HUES64 (cell line): ENCODE results near the gene EIF5AL1.
"Not testable (repeated sequence)": the region's sequence is repeated elsewhere in the genome, so short reads cannot be mapped to it uniquely, and the experiment has no call there.

Experiments used
- H3K27ac ChIP-seq: 2 replicates; pipeline ENCODE4 v1.7.0; 2013; ENCODE audit warnings: low read depth, low read length, inconsistent platforms
- H3K27me3 ChIP-seq: 2 replicates; pipeline ENCODE4 v1.6.1; 2013; ENCODE audit warnings: mild to moderate bottlenecking, low read length; ENCODE audit not compliant: insufficient read depth
- H3K36me3 ChIP-seq: 2 replicates; pipeline ENCODE4 v1.6.1; 2013; ENCODE audit warnings: mild to moderate bottlenecking, low read length; ENCODE audit not compliant: insufficient read depth
- H3K4me1 ChIP-seq: 2 replicates; pipeline ENCODE4 v1.6.1; 2013; ENCODE audit warnings: mild to moderate bottlenecking, low read length, moderate library complexity; ENCODE audit not compliant: insufficient read depth
- H3K4me3 ChIP-seq: 2 replicates; pipeline ENCODE4 v1.5.1; 2013; ENCODE audit warnings: mild to moderate bottlenecking, low read length, moderate library complexity
- H3K9ac ChIP-seq: 2 replicates; pipeline ENCODE4 v1.6.1; 2013; ENCODE audit warnings: mild to moderate bottlenecking, low read depth, low read length
- H3K9me3 ChIP-seq: 2 replicates; pipeline ENCODE4 v1.6.1; 2013; ENCODE audit warnings: low read depth, low read length; ENCODE audit not compliant: insufficient read depth
- WGBS: fragments of 150-250, 120-280 bp; methylation state at CpG from one replicate; pipeline ENCODE4 v1.1.7; 2013; ENCODE audit warnings: missing lambda C conversion rate; 5-methylcytosine and 5-hydroxymethylcytosine counted together

EIF5AL1 gene

DNA sequence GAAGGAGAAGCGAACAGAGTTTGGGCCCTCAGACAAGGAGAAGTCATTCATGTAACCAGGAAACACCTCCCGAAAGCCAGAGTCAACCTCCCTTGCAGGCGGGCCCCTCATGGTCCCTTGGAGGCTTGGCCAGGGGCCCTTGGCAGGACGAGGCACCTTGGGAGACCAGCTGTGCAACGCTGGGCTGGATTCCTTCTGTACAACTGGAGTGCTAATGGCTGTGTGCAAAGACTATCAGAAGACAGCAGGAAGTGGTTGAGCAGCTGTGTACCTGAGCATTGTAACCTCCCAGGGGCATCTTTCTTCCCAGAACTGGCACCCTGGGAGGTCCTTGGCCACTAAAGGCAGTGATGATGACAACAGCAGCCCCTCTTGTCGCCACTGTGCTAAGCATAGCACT, 9.4 kb downstream of the EIF5AL1 start:
- WGBS: 85% methylated on average over 6 of the region's 6 CpGs
- not testable (repeated sequence) for H3K27me3 ChIP-seq, H3K9ac ChIP-seq

DNA sequence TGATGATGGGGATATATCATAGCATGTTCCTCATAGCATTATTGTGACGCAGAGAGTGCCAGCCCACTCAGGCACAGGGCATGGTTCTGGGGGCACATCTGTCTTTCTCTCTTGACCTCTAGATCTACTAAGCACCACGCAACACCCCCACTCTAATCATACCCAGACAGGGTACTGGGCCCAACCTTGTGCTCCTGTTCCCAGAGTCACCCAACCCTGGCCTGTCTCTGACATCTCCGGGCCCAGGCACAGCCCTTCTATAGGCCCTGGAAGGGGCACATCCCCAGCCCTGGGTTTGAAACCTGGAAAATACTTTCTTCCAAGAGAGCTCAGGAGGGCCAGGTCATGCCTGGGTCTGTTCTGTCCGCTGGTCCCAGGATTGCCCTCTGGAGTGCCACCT, 10.1 kb downstream of the EIF5AL1 start:
- not testable (repeated sequence) for H3K9ac ChIP-seq, H3K4me3 ChIP-seq, H3K9me3 ChIP-seq, H3K27ac ChIP-seq, H3K4me1 ChIP-seq, H3K36me3 ChIP-seq, H3K27me3 ChIP-seq
- 98% methylated on average over 3 of the region's 4 CpGs for WGBS

More for the DNA sequence above, 9.4 kb downstream of the EIF5AL1 start:
- H3K4me1 ChIP-seq, H3K36me3 ChIP-seq, H3K9me3 ChIP-seq, H3K4me3 ChIP-seq, H3K27ac ChIP-seq: not testable (repeated sequence)

DNA sequence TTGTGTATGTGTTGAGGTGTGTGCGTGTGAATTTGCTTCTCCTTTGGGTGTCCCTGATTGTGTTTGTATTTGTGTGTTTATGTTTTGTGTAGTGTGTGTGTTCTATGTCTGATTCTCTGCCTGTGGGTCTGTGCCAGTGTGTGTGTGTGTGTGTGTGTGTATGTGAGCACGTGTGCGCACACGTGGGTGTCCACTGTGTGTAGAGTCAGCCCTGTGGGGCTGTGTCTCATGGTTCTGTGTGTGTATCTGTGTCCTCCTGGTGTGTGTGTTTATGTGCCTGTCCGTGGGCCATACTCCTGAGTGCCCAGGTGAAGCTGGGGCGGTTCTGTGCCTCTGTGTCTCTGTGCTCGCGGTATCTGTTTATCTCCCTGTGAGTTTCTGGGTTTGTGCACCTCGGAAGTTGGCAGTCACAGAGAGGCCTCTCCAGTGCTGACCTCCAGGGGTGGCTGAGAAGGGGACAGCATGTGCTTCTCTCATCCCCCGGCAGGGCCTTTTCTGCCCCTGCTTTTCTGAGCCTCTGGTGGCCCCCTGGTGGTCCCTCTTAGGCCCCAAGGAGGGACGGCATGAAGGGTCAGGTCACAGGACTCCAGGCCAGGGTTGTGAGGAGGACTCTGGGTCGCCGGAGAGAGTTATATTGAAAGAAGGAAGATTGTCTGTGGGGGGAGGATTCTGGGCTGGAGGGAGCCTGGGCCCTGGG, 11.0 kb downstream of the EIF5AL1 start:
- not testable (repeated sequence) for H3K9ac ChIP-seq, H3K4me1 ChIP-seq, H3K27me3 ChIP-seq, H3K27ac ChIP-seq, H3K4me3 ChIP-seq, H3K9me3 ChIP-seq, H3K36me3 ChIP-seq
- 93% methylated on average over 6 of the region's 13 CpGs for WGBS

DNA sequence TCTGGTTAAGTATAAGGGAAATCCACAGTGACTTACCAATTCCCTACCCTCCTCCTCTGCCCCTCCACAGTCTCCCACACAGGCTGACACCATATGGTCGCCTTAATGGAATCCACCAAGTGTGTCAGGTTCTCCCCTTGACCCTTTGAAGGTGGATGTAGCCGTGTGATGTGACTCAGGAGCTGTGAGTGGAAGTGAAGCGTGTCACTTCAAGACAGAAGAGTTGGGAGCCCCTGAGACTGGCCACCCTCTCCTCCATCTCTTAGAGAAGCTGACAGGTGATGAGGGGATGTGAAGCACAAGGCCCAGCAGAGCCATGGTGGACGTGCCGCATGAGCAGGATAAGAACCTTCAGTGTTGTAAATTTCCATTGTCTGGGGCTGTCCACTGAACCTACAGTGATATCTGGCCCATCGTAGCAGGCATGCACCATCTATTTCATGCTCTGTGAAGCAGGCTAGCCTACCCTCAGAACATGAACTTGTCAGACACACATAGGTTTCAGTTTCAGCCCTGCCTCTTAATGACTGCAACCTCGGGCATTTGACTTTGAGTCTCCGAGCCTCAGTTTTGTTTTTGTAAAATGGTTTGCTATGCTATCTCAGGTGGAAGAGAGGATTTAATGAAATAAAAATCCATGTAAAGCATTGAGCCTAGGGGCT, 12.8 kb downstream of the EIF5AL1 start:
- not testable (repeated sequence) for H3K4me1 ChIP-seq, H3K9me3 ChIP-seq, H3K27ac ChIP-seq, H3K9ac ChIP-seq, H3K36me3 ChIP-seq, H3K27me3 ChIP-seq, H3K4me3 ChIP-seq
- WGBS: 88% methylated on average over 5 of the region's 8 CpGs

DNA sequence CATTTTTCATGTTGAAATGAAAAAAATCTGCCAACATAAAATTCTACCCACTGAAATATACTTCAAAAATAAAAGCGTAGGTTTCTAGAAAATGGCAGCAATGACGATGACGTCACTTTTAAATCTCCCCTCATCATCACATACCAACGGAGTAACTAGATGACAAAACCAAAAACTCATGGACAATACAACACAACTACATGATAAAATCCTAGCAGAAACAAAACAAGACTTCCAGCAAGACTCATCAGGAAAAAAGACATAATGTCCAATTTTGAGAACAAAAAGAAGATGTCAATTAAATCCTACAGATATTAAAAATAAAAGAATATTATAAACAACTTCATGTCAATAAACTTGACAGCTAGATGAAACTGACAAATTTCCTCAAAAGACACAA, 15.9 kb downstream of the EIF5AL1 start:
- H3K27me3 ChIP-seq, H3K27ac ChIP-seq, H3K36me3 ChIP-seq, H3K9me3 ChIP-seq, H3K4me1 ChIP-seq, H3K4me3 ChIP-seq, H3K9ac ChIP-seq: not testable (repeated sequence)
- 97% methylated on average over 4 of the region's 4 CpGs for WGBS

DNA sequence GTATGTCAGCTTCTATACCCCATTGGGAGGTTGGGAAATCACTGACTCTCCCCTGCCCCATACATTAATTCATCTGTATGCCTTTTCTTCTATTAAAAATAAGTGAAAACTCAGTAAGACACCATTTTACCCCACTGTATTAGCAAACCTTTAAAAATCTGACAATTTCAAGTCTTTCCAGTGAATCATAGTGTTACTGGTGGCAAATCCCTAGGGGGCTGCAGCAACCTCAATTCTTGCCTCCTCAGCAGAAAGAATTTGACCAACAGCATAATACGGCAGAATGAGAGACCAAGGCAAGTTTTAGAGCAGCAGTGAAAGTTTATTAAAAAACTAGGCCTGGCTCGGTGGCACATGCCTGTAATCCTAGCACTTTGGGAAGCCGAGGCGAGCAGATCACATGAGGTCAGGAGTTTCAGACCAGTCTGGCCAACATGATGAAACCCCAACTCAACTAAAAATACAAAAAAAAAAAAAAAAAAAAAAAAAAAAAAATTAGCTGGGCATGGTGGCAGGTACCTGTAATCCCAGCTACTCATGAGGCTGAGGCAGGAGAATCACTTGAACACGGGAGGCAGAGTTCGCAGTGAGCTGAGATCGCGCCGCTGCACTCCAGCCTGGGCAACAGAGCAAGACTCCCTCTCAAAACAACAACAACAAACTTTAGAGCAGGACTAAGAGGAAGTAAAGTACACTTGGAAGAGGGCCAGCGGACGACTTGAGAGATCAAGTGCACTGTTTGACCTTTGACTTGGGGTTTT, 21.0 kb downstream of the EIF5AL1 start:
- not testable (repeated sequence) for H3K9me3 ChIP-seq, H3K36me3 ChIP-seq, H3K27me3 ChIP-seq, H3K9ac ChIP-seq, H3K4me3 ChIP-seq, H3K27ac ChIP-seq, H3K4me1 ChIP-seq
- 94% methylated on average over 6 of the region's 11 CpGs for WGBS

DNA sequence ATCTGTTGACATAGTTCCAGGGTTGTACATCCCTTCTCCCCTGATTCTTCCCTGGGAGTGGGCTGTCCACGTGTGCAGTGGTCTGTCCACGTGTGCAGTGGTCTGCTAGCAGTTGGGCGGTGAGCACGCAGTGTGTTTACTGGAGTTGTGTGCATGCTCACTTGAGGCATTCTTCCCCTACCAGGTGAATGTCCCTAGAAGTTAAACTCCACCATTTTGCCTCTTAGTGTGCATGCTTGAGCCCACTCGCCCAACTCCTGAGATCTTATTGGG, 21.5 kb downstream of the EIF5AL1 start:
- H3K36me3 ChIP-seq, H3K4me1 ChIP-seq, H3K9ac ChIP-seq, H3K4me3 ChIP-seq, H3K9me3 ChIP-seq, H3K27ac ChIP-seq, H3K27me3 ChIP-seq: not testable (repeated sequence)
- WGBS: 95% methylated on average over 1 of the region's 5 CpGs

DNA sequence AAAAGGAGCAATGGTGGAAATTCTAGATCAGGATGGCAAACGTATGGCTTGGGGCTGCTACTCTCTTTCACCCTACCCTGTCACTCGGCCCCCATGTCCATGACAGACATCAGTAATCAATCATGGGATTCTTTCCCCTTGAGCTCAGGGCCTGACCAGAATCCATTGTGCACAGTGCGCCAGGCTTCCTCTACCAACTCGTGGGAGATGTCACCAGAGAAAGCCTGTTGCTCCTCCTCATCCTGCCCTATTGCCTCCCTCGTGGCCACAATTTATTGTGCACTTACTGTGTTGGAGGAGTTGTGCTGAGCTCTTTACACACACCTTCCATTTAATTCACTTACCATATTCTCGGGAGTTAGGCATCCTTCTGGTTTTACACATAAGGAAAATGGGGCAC, 26.0 kb downstream of the EIF5AL1 start:
- H3K9me3 ChIP-seq, H3K4me3 ChIP-seq, H3K9ac ChIP-seq, H3K36me3 ChIP-seq, H3K27me3 ChIP-seq, H3K27ac ChIP-seq, H3K4me1 ChIP-seq: not testable (repeated sequence)
- WGBS: 87% methylated on average over 6 of the region's 6 CpGs

DNA sequence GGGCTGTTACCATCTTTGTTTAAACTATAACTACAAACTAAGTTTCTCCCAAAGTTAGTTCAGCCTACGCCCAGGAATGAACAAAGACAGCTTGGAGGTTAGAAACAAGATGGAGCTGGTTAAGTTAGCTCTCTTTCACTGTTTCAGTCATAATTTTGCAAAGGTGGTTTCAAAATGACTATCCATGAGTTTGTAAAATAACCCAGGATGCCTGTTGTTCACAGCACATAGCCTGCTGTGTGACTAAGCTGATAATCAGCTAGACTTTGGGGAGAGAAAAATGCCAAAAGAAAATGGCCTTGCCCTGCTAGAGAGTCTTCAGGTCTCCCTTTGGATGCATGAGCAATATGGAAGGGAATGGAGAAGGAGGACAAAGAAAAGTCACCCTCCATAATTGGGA, 28.6 kb downstream of the EIF5AL1 start:
- no CpG with 5 or more reads among the region's 1 CpG for WGBS
- not testable (repeated sequence) for H3K9me3 ChIP-seq, H3K9ac ChIP-seq, H3K36me3 ChIP-seq, H3K27ac ChIP-seq, H3K27me3 ChIP-seq, H3K4me1 ChIP-seq, H3K4me3 ChIP-seq

DNA sequence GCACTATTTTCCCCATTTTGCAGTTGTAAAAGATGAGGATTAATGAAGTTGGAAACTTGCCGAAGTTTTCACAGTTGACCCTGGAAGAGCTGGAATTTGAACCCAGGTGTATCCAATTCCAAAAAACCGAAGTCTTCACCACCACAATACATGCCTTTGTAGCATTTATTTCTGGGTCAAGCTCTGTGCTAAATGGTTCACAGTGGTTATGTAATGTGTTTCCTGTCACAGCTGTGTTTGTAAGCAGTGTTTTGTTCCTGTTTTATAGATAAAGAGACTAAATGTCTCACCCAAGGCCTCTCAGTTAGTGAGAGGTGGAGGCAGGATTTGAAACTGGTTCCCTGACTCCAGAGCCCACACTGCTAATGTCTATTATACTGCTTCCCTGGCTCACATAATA, 30.3 kb downstream of the EIF5AL1 start:
- 82% methylated on average over 2 of the region's 2 CpGs for WGBS
- Histone ChIP-seq H3K4me3 (no peak overlapping the region), H3K36me3 (no peaks in the 10 kb centered on the region), H3K9me3 (no peaks in the 10 kb centered on the region), H3K9ac (no peak overlapping the region), H3K27me3 (no peaks in the 10 kb centered on the region), H3K27ac (no peak overlapping the region), H3K4me1 (no peaks in the 10 kb centered on the region)

DNA sequence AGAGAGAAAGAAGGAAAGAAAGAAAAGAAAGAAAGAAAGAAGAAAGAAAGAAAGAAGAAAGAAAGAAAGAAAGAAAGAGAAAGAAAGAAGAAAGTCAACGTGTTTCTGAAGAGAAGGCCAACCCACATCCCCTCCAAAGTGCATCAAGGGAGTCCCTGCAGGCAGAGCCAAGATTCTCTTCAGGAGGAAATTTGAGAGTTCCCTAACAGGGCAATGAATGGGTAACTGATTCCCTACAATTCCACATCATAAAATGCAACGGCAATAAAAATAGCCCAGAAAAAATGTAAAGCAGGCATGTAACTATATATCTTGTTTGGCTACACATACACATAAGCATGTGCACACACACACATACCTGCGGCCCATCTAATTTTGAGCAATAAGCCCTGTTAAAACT, 32.1 kb downstream of the EIF5AL1 start:
- H3K4me1 ChIP-seq, H3K4me3 ChIP-seq, H3K27ac ChIP-seq, H3K9me3 ChIP-seq, H3K36me3 ChIP-seq, H3K9ac ChIP-seq, H3K27me3 ChIP-seq: not testable (repeated sequence)
- WGBS: 89% methylated on average over 3 of the region's 3 CpGs
